ENCODE measurements around the gene HBS1L. TPM values are rescaled to one million over a fixed set of nuclear protein-coding genes. Genes with fewer than 3 reads are reported as not detected.

The HBS1L gene
- polyA plus RNA-seq, 1 donor (not counting 4 experiments of a cell fraction or from before 2014, with no cell fraction given) = 61.6 TPM

DNA sequence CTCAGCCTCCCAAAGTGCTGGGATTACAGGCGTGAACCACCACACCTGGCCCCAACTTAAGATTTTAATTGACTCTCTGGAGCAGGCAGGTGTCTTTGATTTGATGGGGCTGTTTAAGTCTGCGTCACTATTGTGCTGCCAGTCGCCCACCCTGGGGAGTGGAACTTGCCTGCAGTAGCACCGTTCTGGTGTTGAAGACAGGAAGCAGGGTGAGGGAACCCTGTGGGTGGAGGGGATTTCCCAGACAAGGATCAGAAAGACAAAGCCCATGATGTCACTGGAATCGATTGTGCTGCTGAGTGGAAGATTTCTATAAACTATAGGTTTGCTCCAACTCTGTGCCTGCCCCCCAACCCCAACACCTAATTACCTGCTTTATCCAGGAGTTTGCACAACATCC is 115.7 kb downstream of the HBS1L start:
- Histone ChIP-seq H3K4me1 (ENCODE audit: control insufficient read depth, extremely low read depth, insufficient read depth, low read length) (peaks cover 14% of the 10 kb centered on the region), H3K79me2 (ENCODE audit: control insufficient read depth, insufficient read depth, low read length) (no peaks in the 10 kb centered on the region), H3K27ac (ENCODE audit: control insufficient read depth, insufficient read depth, low read length) (no peak overlapping the region), H3K9ac (ENCODE audit: control insufficient read depth, extremely low read depth, insufficient read depth, low read length) (no peak overlapping the region), H3K9me3 (ENCODE audit: control insufficient read depth, low read depth, low read length) (no peaks in the 10 kb centered on the region), H2AFZ (ENCODE audit: control insufficient read depth, low read length) (no peak overlapping the region), H3K9me1 (ENCODE audit: control insufficient read depth, extremely low read depth, insufficient read depth, low read length) (no peaks in the 10 kb centered on the region), H4K20me1 (ENCODE audit: control insufficient read depth, extremely low read depth, insufficient read depth, low read length) (no peaks in the 10 kb centered on the region), H3K4me2 (ENCODE audit: control insufficient read depth, extremely low read depth, insufficient read depth, low read depth, low read length) (no peak overlapping the region), H3K36me3 (ENCODE audit: control insufficient read depth in 2 of 2, extremely low read depth in 1 of 2, insufficient read depth in 2 of 2, low read length in 2 of 2) (no peaks in the 10 kb centered on the region), H3K27me3 (ENCODE audit: control insufficient read depth, extremely low read depth, insufficient read depth, low read length) (no peaks in the 10 kb centered on the region), H3K4me3 (ENCODE audit: control insufficient read depth in 2 of 3, extremely low read depth in 1 of 3, insufficient read depth in 2 of 3, low read depth in 1 of 3, low read length in 3 of 3) (no peak overlapping the region)
- no peak for DNase-seq (ENCODE audit: low read depth, low spot score)
- FAIRE-seq = no peak
- dilution Hi-C loops (cut with MboI; ENCODE audit: extremely low pct_ligation_motif_present, low sequenced_read_pairs) = no loop called here
- TF ChIP-seq CTCF (optimal IDR thresholded peaks at IDR 0.05 in 1 of 3, IDR thresholded peaks at IDR 0.05 in 1 of 3, conservative IDR thresholded peaks at IDR 0.05 in 1 of 3; ENCODE audit: extremely low read depth in 1 of 3, insufficient read depth in 2 of 3, low read length in 3 of 3) = no peak
- TF ChIP-seq EZH2 (IDR thresholded peaks at IDR 0.05; ENCODE audit: low read length) = no peak

DNA sequence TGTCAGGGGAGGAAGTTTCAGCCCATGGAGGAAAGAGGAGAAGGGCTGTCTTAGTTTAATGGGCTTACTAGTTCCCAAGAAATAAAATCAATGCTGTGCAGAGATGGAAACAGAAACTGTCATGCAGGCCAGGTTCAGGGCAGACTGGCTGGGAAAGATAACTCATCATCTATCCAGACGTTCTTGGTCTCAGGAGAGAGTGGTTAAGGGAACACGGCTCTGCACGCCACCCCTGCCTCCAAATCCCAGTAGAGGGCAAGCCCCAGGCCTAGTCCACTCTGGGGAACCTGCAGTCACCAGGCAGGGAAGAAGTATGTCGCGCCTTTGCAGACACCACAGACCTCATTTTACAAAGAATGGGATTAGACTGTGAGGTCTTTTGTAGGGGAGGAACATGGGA is 117.2 kb downstream of the HBS1L start:
- no peak overlapping the region for H2AFZ ChIP-seq (ENCODE audit: control insufficient read depth, low read length)
- H3K4me1 ChIP-seq (ENCODE audit: control insufficient read depth, extremely low read depth, insufficient read depth, low read length) = peaks cover 17% of the 10 kb centered on the region
- no peaks in the 10 kb centered on the region for H3K27me3 ChIP-seq (ENCODE audit: control insufficient read depth, extremely low read depth, insufficient read depth, low read length)
- H3K9me1 ChIP-seq (ENCODE audit: control insufficient read depth, extremely low read depth, insufficient read depth, low read length) = no peaks in the 10 kb centered on the region
- no peak overlapping the region for H3K4me3 ChIP-seq (ENCODE audit: control insufficient read depth in 2 of 3, extremely low read depth in 1 of 3, insufficient read depth in 2 of 3, low read depth in 1 of 3, low read length in 3 of 3)
- H3K9me3 ChIP-seq (ENCODE audit: control insufficient read depth, low read depth, low read length) = no peaks in the 10 kb centered on the region
- no peaks in the 10 kb centered on the region for H4K20me1 ChIP-seq (ENCODE audit: control insufficient read depth, extremely low read depth, insufficient read depth, low read length)
- no peak for DNase-seq (ENCODE audit: low read depth, low spot score)
- H3K27ac ChIP-seq (ENCODE audit: control insufficient read depth, insufficient read depth, low read length) = peak overlapping the region; percentile 16
- dilution Hi-C loops (cut with MboI; ENCODE audit: extremely low pct_ligation_motif_present, low sequenced_read_pairs) = no loop called here
- no peak overlapping the region for H3K4me2 ChIP-seq (ENCODE audit: control insufficient read depth, extremely low read depth, insufficient read depth, low read depth, low read length)
- no peaks in the 10 kb centered on the region for H3K79me2 ChIP-seq (ENCODE audit: control insufficient read depth, insufficient read depth, low read length)
- FAIRE-seq = no peak
- no peak for TF ChIP-seq EZH2 (IDR thresholded peaks at IDR 0.05; ENCODE audit: low read length)
- no peak overlapping the region for H3K9ac ChIP-seq (ENCODE audit: control insufficient read depth, extremely low read depth, insufficient read depth, low read length)
- H3K36me3 ChIP-seq (ENCODE audit: control insufficient read depth in 2 of 2, extremely low read depth in 1 of 2, insufficient read depth in 2 of 2, low read length in 2 of 2) = no peaks in the 10 kb centered on the region

DNA sequence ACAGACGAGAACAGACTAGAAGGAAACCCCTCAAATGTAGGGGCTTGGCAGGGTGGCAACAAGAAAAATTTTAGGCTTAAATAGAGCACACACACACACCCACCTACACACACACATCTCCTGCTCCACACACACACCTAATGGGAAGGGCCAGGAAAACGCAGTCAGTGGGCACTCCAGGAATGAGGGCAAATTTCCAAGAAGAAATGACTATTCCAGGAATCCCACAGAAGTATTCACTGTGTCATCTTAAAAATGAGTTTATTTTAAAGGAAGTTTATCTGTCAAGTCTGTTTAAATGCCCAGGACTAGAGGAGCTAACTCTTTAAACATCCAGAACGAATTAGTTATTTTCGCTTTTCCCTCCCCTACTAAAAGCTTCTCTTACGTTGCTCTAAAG is 117.7 kb downstream of the HBS1L start:
- H4K20me1 ChIP-seq (ENCODE audit: control insufficient read depth, extremely low read depth, insufficient read depth, low read length) = no peaks in the 10 kb centered on the region
- H3K9me1 ChIP-seq (ENCODE audit: control insufficient read depth, extremely low read depth, insufficient read depth, low read length) = no peaks in the 10 kb centered on the region
- peak; percentile 32 for DNase-seq (ENCODE audit: low read depth, low spot score)
- peaks cover 17% of the 10 kb centered on the region for H3K4me1 ChIP-seq (ENCODE audit: control insufficient read depth, extremely low read depth, insufficient read depth, low read length)
- peak overlapping the region; percentile 47 for H2AFZ ChIP-seq (ENCODE audit: control insufficient read depth, low read length)
- H3K9ac ChIP-seq (ENCODE audit: control insufficient read depth, extremely low read depth, insufficient read depth, low read length) = peak overlapping the region; percentile 19
- no peak for TF ChIP-seq EZH2 (IDR thresholded peaks at IDR 0.05; ENCODE audit: low read length)
- no peak for TF ChIP-seq CTCF (optimal IDR thresholded peaks at IDR 0.05 in 1 of 3, IDR thresholded peaks at IDR 0.05 in 1 of 3, conservative IDR thresholded peaks at IDR 0.05 in 1 of 3; ENCODE audit: extremely low read depth in 1 of 3, insufficient read depth in 2 of 3, low read length in 3 of 3)
- dilution Hi-C loops (cut with MboI; ENCODE audit: extremely low pct_ligation_motif_present, low sequenced_read_pairs) = no loop called here
- H3K27me3 ChIP-seq (ENCODE audit: control insufficient read depth, extremely low read depth, insufficient read depth, low read length) = no peaks in the 10 kb centered on the region
- H3K4me2 ChIP-seq (ENCODE audit: control insufficient read depth, extremely low read depth, insufficient read depth, low read depth, low read length) = peak overlapping the region; percentile 9
- H3K36me3 ChIP-seq (ENCODE audit: control insufficient read depth in 2 of 2, extremely low read depth in 1 of 2, insufficient read depth in 2 of 2, low read length in 2 of 2) = no peaks in the 10 kb centered on the region
- peak overlapping the region; percentile 45 for H3K27ac ChIP-seq (ENCODE audit: control insufficient read depth, insufficient read depth, low read length)
- peak; percentile 79 for FAIRE-seq
- no peak overlapping the region for H3K4me3 ChIP-seq (ENCODE audit: control insufficient read depth in 2 of 3, extremely low read depth in 1 of 3, insufficient read depth in 2 of 3, low read depth in 1 of 3, low read length in 3 of 3)
- H3K9me3 ChIP-seq (ENCODE audit: control insufficient read depth, low read depth, low read length) = no peaks in the 10 kb centered on the region
- no peaks in the 10 kb centered on the region for H3K79me2 ChIP-seq (ENCODE audit: control insufficient read depth, insufficient read depth, low read length)

All from keratinocyte (primary cell).